Measurements from ENCODE around the gene SEPTIN2. TPM values are rescaled to one million over a fixed set of nuclear protein-coding genes. Genes with fewer than 3 reads are reported as not detected.
A peak's percentile ranks its signal among the peaks of the same experiment; 100 is the strongest.
"Not testable (repeated sequence)": the region's sequence is repeated elsewhere in the genome, so short reads cannot be mapped to it uniquely, and the experiment has no call there.

The SEPTIN2 gene
- total RNA-seq, 1 donor from 2014 or later: 552 TPM

GRCh38 chr2:241275910-241276309, 39.8 kb upstream of the SEPTIN2 start:
- no peak for DNase-seq (ENCODE audit: low read depth)
- Histone ChIP-seq H3K79me2 (ENCODE audit: insufficient read depth, low read length) (peaks cover 96% of the 10 kb centered on the region), H3K4me2 (ENCODE audit: low read length) (no peak overlapping the region), H3K9me3 (ENCODE audit: insufficient read depth, low read depth, low read length) (no peaks in the 10 kb centered on the region), H3K36me3 (ENCODE audit: insufficient read depth, low read length) (no peaks in the 10 kb centered on the region), H3K27ac (ENCODE audit: low read depth, low read length) (no peak overlapping the region), H3K9ac (ENCODE audit: low read length) (no peak overlapping the region), H4K20me1 (ENCODE audit: insufficient read depth, low read length) (peaks cover 72% of the 10 kb centered on the region), H3K4me1 (ENCODE audit: insufficient read depth, low read length) (peaks cover 10% of the 10 kb centered on the region), H3K27me3 (ENCODE audit: insufficient read depth, low read length) (no peaks in the 10 kb centered on the region), H2AFZ (ENCODE audit: low read depth, low read length) (no peak overlapping the region), H3K4me3 (ENCODE audit: insufficient read depth, low read depth, low read length) (no peak overlapping the region)
- H3K4me1 Mint-ChIP-seq (ENCODE audit: low read depth, unreplicated experiment): peaks cover 19% of the 10 kb centered on the region
- no peak for TF ChIP-seq EZH2 (IDR thresholded peaks at IDR 0.05; ENCODE audit: insufficient read depth, low read length)
- no peak for TF ChIP-seq CTCF (IDR thresholded peaks at IDR 0.05; ENCODE audit: insufficient read depth, low read depth, low read length)
- peaks cover 3% of the 10 kb centered on the region for H3K9me3 Mint-ChIP-seq (ENCODE audit: unreplicated experiment)
- no peak for FAIRE-seq
- peaks cover 9% of the 10 kb centered on the region for H3K36me3 Mint-ChIP-seq (ENCODE audit: low read depth, unreplicated experiment)
- peak overlapping the region; percentile 13 for H3K27ac Mint-ChIP-seq (ENCODE audit: unreplicated experiment)
- H3K27me3 Mint-ChIP-seq (ENCODE audit: low read depth, unreplicated experiment): no peaks in the 10 kb centered on the region
- H3K4me3 Mint-ChIP-seq (ENCODE audit: unreplicated experiment): no peak overlapping the region

- not testable (repeated sequence) for H3K27me3 Mint-ChIP-seq (ENCODE audit: low read depth, unreplicated experiment); H3K36me3 ChIP-seq (ENCODE audit: insufficient read depth, low read length); H3K27me3 ChIP-seq (ENCODE audit: insufficient read depth, low read length); H3K27ac ChIP-seq (ENCODE audit: low read depth, low read length); H3K4me3 ChIP-seq (ENCODE audit: insufficient read depth, low read depth, low read length); H2AFZ ChIP-seq (ENCODE audit: low read depth, low read length); DNase-seq (ENCODE audit: low read depth); H3K4me1 ChIP-seq (ENCODE audit: insufficient read depth, low read length); FAIRE-seq; H3K9me3 Mint-ChIP-seq (ENCODE audit: unreplicated experiment); H3K36me3 Mint-ChIP-seq (ENCODE audit: low read depth, unreplicated experiment); H3K9me3 ChIP-seq (ENCODE audit: insufficient read depth, low read depth, low read length); H3K4me2 ChIP-seq (ENCODE audit: low read length); H3K9ac ChIP-seq (ENCODE audit: low read length); H3K27ac Mint-ChIP-seq (ENCODE audit: unreplicated experiment); H3K4me3 Mint-ChIP-seq (ENCODE audit: unreplicated experiment)
- H3K4me1 Mint-ChIP-seq (ENCODE audit: low read depth, unreplicated experiment): peaks cover 21% of the 10 kb centered on the region
- peaks cover 78% of the 10 kb centered on the region for H4K20me1 ChIP-seq (ENCODE audit: insufficient read depth, low read length)
- peaks cover 100% of the 10 kb centered on the region for H3K79me2 ChIP-seq (ENCODE audit: insufficient read depth, low read length)
Observed at GRCh38 chr2:241278306-241278705, 37.4 kb upstream of the SEPTIN2 start.

- Histone ChIP-seq H4K20me1 (ENCODE audit: insufficient read depth, low read length) (peaks cover 77% of the 10 kb centered on the region), H3K27me3 (ENCODE audit: insufficient read depth, low read length) (no peaks in the 10 kb centered on the region), H3K4me1 (ENCODE audit: insufficient read depth, low read length) (no peaks in the 10 kb centered on the region), H3K79me2 (ENCODE audit: insufficient read depth, low read length) (peaks cover 97% of the 10 kb centered on the region), H3K4me2 (ENCODE audit: low read length) (no peak overlapping the region), H2AFZ (ENCODE audit: low read depth, low read length) (no peak overlapping the region), H3K4me3 (ENCODE audit: insufficient read depth, low read depth, low read length) (no peak overlapping the region), H3K9ac (ENCODE audit: low read length) (no peak overlapping the region), H3K27ac (ENCODE audit: low read depth, low read length) (no peak overlapping the region), H3K9me3 (ENCODE audit: insufficient read depth, low read depth, low read length) (no peaks in the 10 kb centered on the region), H3K36me3 (ENCODE audit: insufficient read depth, low read length) (no peaks in the 10 kb centered on the region)
- FAIRE-seq (no peak), DNase-seq (ENCODE audit: low read depth) (no peak)
- TF ChIP-seq EZH2 (IDR thresholded peaks at IDR 0.05; ENCODE audit: insufficient read depth, low read length): no peak
- TF ChIP-seq CTCF (IDR thresholded peaks at IDR 0.05; ENCODE audit: insufficient read depth, low read depth, low read length): no peak
- Mint-ChIP-seq H3K4me3 (ENCODE audit: unreplicated experiment) (peak overlapping the region; percentile 55), H3K4me1 (ENCODE audit: low read depth, unreplicated experiment) (peaks cover 15% of the 10 kb centered on the region), H3K9me3 (ENCODE audit: unreplicated experiment) (peaks cover 3% of the 10 kb centered on the region), H3K36me3 (ENCODE audit: low read depth, unreplicated experiment) (peaks cover 5% of the 10 kb centered on the region), H3K27ac (ENCODE audit: unreplicated experiment) (peak overlapping the region; percentile 84), H3K27me3 (ENCODE audit: low read depth, unreplicated experiment) (no peaks in the 10 kb centered on the region)
Observed at GRCh38 chr2:241279413-241279812, 36.3 kb upstream of the SEPTIN2 start.

All from astrocyte (in vitro differentiated cells and primary cell).